WTC11 (cell line): ENCODE measurements around the gene POC1A. TPM values are rescaled to one million over a fixed set of nuclear protein-coding genes. Genes with fewer than 3 reads are reported as not detected.

ENCODE experiments used
- ATAC-seq: fragments of 200-7000 bp; cut with Tn5 transposase; 2 replicates; pipeline ENCODE4 v1.10.0; 2021; ENCODE audit warnings: mild to moderate bottlenecking, moderate library complexity
- CTCF ChIA-PET: fragments of 300-600 bp; sonication (Branson Sonifier 250); formaldehyde crosslinking; loops from one replicate; lab custom pipeline; 2021; ENCODE audit warnings: antibody characterized with exemption; lab: Charles Lee
- POLR2A ChIA-PET: fragments of 350-600 bp; sonication (Branson Sonifier 250); formaldehyde crosslinking; loops from one replicate; lab custom pipeline; 2021; ENCODE audit warnings: antibody characterized with exemption; lab: Charles Lee
- DNase-seq: peaks from one replicate; pipeline ENCODE4 v3.0.0; 2021; ENCODE audit warnings: low spot score
- H3K27ac Mint-ChIP-seq: 2 replicates; pipeline ENCODE4 v1.8.0; 2021; ENCODE audit warnings: mixed read lengths
- H3K27me3 Mint-ChIP-seq: 2 replicates; pipeline ENCODE4 v1.8.0; 2021; ENCODE audit warnings: low read depth, mild to moderate bottlenecking, moderate library complexity, mixed read lengths
- H3K36me3 Mint-ChIP-seq: 2 replicates; pipeline ENCODE4 v1.8.0; 2021; ENCODE audit warnings: mixed read lengths
- H3K4me1 Mint-ChIP-seq: 2 replicates; pipeline ENCODE4 v1.8.0; 2022; ENCODE audit warnings: mixed read lengths
- H3K4me3 Mint-ChIP-seq: 2 replicates; pipeline ENCODE4 v1.8.0; 2021; ENCODE audit warnings: mild to moderate bottlenecking, moderate library complexity, mixed read lengths
- H3K9me3 Mint-ChIP-seq: 2 replicates; pipeline ENCODE4 v1.8.0; 2021; ENCODE audit warnings: mixed read lengths
- AFF4 ChIP-seq: sonication (generic); formaldehyde crosslinking; IDR thresholded peaks from 2 replicates; pipeline ENCODE4 v1.8.1; 2023; ENCODE audit warnings: mild to moderate bottlenecking, missing genetic modification reagents, borderline replicate concordance
- ARID4B ChIP-seq: sonication (generic); formaldehyde crosslinking; IDR thresholded peaks from 2 replicates; pipeline ENCODE4 v1.8.0; 2023; ENCODE audit warnings: missing genetic modification reagents, mild to moderate bottlenecking, borderline replicate concordance
- ATF2 ChIP-seq: sonication (generic); formaldehyde crosslinking; IDR thresholded peaks from 2 replicates; pipeline ENCODE4 v1.8.1; 2022; ENCODE audit warnings: low read depth, missing genetic modification reagents, borderline replicate concordance
- CREM ChIP-seq: sonication (generic); formaldehyde crosslinking; IDR thresholded peaks from 2 replicates; pipeline ENCODE4 v1.8.1; 2022; ENCODE audit warnings: mild to moderate bottlenecking, missing genetic modification reagents, moderate library complexity
- E2F4 ChIP-seq: sonication (generic); formaldehyde crosslinking; IDR thresholded peaks from 2 replicates; pipeline ENCODE4 v1.8.1; 2022; ENCODE audit warnings: low read depth, mild to moderate bottlenecking, moderate library complexity, missing genetic modification reagents, borderline replicate concordance
- GRHL2 ChIP-seq: fragments of 250-450 bp; sonication (Bioruptor Pico); IDR thresholded peaks from 2 replicates; pipeline ENCODE4 v1.8.0; 2022; ENCODE audit warnings: mild to moderate bottlenecking, moderate library complexity; ENCODE audit not compliant: insufficient replicate concordance, severe bottlenecking
- MLX ChIP-seq: sonication (generic); formaldehyde crosslinking; IDR thresholded peaks from 2 replicates; pipeline ENCODE4 v1.8.1; 2023; ENCODE audit warnings: mild to moderate bottlenecking, missing genetic modification reagents, moderate library complexity
- MXD4 ChIP-seq: fragments of 250-450 bp; sonication (Bioruptor Pico); IDR thresholded peaks from 2 replicates; pipeline ENCODE4 v1.8.0; 2021; ENCODE audit warnings: mild to moderate bottlenecking, moderate library complexity, borderline replicate concordance
- NFATC4 ChIP-seq: fragments of 250-450 bp; sonication (Bioruptor Pico); IDR thresholded peaks from 2 replicates; pipeline ENCODE4 v1.9.0; 2021; ENCODE audit warnings: mild to moderate bottlenecking
- NR1H2 ChIP-seq: sonication (generic); formaldehyde crosslinking; IDR thresholded peaks from 2 replicates; pipeline ENCODE4 v1.9.0; 2021; ENCODE audit warnings: mild to moderate bottlenecking, moderate library complexity, missing genetic modification reagents
- NR3C1 ChIP-seq: sonication (generic); formaldehyde crosslinking; conservative IDR thresholded peaks from 2 replicates; pipeline ENCODE4 v1.8.1; 2023; ENCODE audit warnings: low read depth, mild to moderate bottlenecking, missing genetic modification reagents
- SMAD4 ChIP-seq: sonication (generic); formaldehyde crosslinking; IDR thresholded peaks from 2 replicates; pipeline ENCODE4 v1.8.0; 2022; ENCODE audit warnings: mild to moderate bottlenecking, missing genetic modification reagents
- SOX15 ChIP-seq: fragments of 250-450 bp; sonication (Bioruptor Pico); IDR thresholded peaks from 2 replicates; pipeline ENCODE4 v1.9.0; 2021; ENCODE audit warnings: mild to moderate bottlenecking
- TCF7 ChIP-seq: sonication (generic); formaldehyde crosslinking; IDR thresholded peaks from 2 replicates; pipeline ENCODE4 v1.8.0; 2022; ENCODE audit warnings: mild to moderate bottlenecking, low read depth, missing genetic modification reagents, moderate library complexity
- USF1 ChIP-seq: sonication (generic); formaldehyde crosslinking; IDR thresholded peaks from 2 replicates; pipeline ENCODE4 v1.8.0; 2022; ENCODE audit warnings: mild to moderate bottlenecking, missing genetic modification reagents
- USF2 ChIP-seq: sonication (generic); formaldehyde crosslinking; IDR thresholded peaks from 2 replicates; pipeline ENCODE4 v1.8.1; 2023; ENCODE audit warnings: mild to moderate bottlenecking, missing genetic modification reagents, moderate library complexity
- ZNF281 ChIP-seq: sonication (generic); formaldehyde crosslinking; IDR thresholded peaks from 2 replicates; pipeline ENCODE4 v1.8.0; 2023; ENCODE audit warnings: mild to moderate bottlenecking, missing genetic modification reagents
- ZNF416 ChIP-seq: fragments of 250-450 bp; sonication (Bioruptor Pico); IDR thresholded peaks from 2 replicates; pipeline ENCODE4 v1.9.0; 2021; ENCODE audit warnings: mild to moderate bottlenecking, inconsistent platforms
- total RNA-seq: library from RNA; stranded (reverse); gene quantifications from 3 replicates; pipeline ENCODE4 v1.2.3, GENCODE V29; 2021

The POC1A gene
- total RNA-seq, 1 experiment from 2014 or later, result 31.3 TPM

- TF ChIP-seq USF2 (no peak), NR1H2 (no peak), USF1 (CRISPR knock-in tag) (no peak), MXD4 (CRISPR knock-in tag) (no peak), MLX (CRISPR knock-in tag) (no peak), E2F4 (no peak), NFATC4 (no peak), ZNF416 (CRISPR knock-in tag) (no peak)
These were observed 34.4 kb downstream of the POC1A start (continued) for GRCh38 chr3:52119826-52120225.

- Mint-ChIP-seq H3K27me3 (no peaks in the 10 kb centered on the region), H3K4me3 (no peak overlapping the region), H3K4me1 (no peaks in the 10 kb centered on the region), H3K27ac (no peak overlapping the region), H3K9me3 (no peaks in the 10 kb centered on the region), H3K36me3 (peaks cover 36% of the 10 kb centered on the region)
- ATAC-seq (no peak), DNase-seq (no peak)
- ChIA-PET CTCF (interaction anchor here (1.0 to 2.8 kb wide), 3 partner anchors 62 to 115 kb away, joined by 3 to 10 read pairs (median 10); partner anchors contain the start of gene DUSP7), POLR2A (no interaction called here)
- TF ChIP-seq ATF2 (CRISPR knock-in tag), result no peak
- TF ChIP-seq GRHL2 (CRISPR knock-in tag), result no peak
- TF ChIP-seq SOX15, result no peak
- TF ChIP-seq CREM, result no peak
- TF ChIP-seq ARID4B (CRISPR knock-in tag), result no peak
- no peak for TF ChIP-seq TCF7
- no peak for TF ChIP-seq SMAD4 (CRISPR knock-in tag)
- TF ChIP-seq AFF4 (CRISPR knock-in tag), result no peak
- no peak for TF ChIP-seq USF1 (CRISPR knock-in tag)
- no peak for TF ChIP-seq NR3C1 (CRISPR knock-in tag)
- TF ChIP-seq ZNF281 (CRISPR knock-in tag), result no peak
These were observed 35.1 kb downstream of the POC1A start for GRCh38 chr3:52119099-52119498.
